Inflammatory macrophage (primary cell): ENCODE data around the gene SLC38A9.
"Not testable (repeated sequence)": the region's sequence is repeated elsewhere in the genome, so short reads cannot be mapped to it uniquely, and the experiment has no call there.

Experiments used
- DNase-seq, 2 donors: peaks; one replicate each; pipeline ENCODE4 v3.0.0-alpha.2; 2020 to 2022

SLC38A9 gene

DNA sequence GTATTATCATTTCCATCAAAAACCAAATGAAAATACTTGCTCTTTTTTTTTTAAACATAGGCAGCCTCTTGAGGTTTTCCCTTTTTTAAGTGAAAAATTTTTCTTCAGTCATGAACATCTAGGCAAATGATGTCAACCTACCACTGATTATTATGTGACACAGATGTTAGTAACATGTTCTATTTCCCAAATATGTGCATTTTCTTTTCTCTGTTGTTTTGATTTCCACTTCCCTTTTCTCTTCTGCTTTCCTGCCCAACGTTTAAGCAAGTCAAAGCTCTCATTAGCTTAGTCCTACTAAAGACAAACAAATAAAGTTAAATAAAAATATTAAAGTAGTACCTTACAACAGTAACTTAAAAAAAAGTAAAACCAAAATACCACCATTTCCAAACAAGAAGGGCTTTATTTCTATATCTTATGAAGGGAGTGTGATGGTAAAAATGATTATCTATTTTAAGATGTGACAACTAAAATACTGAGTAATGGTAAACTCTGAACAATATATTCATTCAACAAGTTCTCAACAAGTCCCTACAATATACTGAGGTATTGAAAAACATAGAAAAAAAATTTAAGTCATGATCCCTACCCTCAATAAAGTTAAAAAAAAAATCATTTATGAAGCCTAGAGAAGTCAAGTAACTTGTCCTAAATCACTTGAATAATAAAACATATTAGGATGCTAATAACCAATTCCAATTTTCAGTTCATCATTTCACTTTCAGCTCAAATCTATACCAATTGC is 9.4 kb downstream of the SLC38A9 start:
- DNase-seq: peak; percentile 10 to 43

DNA sequence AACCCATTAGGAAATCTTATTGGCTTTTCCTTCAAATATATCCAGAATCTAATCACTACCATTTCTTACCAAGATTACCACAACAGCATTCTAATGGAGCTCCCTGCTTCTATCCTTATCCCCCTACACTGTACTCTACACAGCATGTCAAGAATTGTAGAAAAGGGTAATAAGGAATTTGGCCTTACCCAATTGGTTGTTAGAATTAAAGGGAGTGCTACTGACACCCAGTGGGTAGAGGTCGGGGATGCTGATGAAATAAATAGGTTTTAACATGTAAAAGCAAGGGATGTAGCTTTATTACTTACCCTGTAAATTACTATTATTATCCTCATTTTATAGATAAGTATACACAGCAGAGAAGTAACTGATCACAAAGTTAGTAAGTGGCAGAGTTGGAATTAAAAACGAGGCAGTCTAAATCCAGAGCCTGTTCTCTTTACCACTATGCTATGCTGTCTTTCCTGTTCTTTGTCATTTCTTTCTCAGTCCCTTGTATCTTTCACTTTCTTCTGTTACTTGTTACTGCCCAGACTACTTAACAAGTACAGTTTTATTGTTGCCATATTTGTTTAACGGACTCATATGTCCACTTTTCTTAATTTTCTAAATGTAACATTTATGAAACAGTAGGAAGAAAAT is 10.5 kb downstream of the SLC38A9 start:
- DNase-seq: no peak

DNA sequence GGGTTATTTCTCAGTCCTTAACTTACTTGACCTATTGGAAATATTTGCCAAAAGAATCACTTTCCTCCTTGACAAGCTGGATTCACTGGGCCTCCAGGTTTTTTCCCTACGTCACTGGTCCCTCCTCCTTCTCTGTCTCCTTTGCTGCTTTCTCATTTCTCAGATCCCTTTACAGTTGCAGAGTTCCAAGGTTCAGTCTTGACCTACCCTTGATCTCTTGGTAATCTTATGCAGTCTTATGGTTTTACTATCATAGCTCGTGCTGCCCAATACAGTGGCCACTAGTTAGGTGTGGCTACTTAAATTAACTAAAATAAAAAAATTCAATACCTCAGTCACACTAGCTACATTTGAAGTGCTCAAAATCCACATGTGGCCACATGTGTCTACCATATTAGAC is 11.4 kb downstream of the SLC38A9 start:
- DNase-seq: no peak

DNA sequence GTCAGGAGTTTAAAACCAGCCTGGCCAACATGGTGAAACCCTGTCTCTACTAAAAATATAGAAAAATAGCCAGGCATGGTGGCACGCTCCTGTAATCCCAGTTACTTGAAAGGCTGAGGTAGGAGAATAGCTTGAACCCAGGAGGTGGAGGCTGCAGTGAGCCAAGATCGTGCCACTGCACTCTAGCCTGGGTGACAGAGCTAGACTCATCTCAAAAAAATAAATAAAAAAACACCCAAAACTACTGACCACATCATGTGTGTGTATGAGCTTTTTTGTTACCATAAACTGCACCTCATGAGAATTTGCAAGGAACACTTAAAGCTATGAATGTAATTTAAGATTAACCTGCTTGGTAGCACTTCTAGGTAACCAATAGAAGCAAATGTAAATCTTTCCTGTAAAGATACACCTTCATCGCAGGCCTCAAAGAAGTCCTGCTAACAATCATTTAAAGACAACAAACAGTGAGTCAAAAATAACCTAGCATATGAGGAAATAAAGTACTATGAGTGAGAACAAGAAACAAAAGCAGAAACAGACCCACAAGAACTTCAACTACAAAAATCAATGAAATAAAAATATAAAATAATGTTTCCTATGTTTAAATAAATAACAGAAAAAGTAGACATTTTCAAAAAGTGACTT is 13.0 kb downstream of the SLC38A9 start:
- no peak for DNase-seq

DNA sequence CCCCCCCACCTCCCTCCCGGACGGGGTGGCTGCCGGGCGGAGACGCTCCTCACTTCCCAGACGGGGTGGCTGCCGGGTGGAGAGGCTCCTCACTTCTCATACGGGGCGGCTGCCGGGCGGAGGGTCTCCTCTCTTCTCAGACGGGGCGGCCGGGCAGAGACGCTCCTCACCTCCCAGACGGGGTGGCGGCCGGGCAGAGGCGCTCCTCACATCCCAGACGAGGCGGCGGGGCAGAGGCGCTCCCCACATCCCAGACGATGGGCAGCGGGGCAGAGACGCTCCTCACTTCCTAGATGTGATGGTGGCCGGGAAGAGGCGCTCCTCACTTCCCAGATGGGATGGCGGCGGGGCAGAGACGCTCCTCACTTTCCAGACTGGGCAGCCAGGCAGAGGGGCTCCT is 15.4 kb downstream of the SLC38A9 start:
- DNase-seq: not testable (repeated sequence)

DNA sequence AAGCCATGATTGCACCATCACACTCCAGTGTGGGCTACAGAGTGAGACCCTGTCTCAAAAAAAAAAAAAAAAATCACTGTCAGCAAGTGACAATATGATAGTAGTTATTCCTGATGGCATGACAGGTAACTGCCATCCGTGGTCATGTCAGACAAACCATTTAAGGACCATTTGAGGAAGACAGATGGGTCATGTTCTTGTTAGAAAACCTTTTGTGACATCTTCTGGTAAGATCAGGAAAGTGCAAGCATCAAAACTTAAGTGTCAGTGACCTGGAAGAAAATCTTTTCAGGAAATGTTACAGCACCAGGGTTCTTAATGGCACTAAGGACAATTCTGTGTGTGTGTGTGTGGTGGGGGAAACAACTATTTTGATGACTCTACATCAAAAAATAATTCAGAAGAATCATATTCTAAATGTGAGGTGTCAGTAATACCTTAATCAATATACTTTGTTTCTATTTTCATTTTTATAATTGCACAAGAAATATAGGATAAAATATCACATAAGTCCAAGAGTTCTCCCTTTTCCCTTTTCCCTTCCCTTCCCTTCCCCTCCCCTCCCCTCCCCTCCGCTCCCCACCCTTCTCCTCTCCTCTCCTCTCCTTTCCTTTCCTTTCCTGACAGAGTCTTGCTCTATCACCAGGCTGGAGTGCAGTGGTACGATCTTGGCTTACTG is 17.8 kb downstream of the SLC38A9 start:
- peak; percentile 7 to 25 for DNase-seq

DNA sequence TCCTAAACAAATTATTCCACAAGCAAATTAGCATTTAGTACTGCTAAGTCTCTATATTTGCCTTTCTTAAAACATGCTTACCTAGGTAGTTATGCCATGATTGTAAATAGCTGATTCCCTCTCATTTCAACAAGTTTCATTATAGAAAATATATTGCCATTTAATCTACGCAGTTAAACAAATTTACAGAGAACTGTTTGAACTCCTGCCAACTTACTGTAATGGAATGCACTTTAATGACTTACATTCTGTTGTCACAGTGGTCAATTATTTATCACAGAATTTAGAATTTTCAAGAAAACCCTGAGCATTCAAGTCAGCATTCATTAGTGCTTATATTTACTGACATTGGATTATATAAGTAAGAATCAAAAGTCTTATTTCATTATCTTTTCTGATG is 19.6 kb downstream of the SLC38A9 start:
- no peak for DNase-seq

DNA sequence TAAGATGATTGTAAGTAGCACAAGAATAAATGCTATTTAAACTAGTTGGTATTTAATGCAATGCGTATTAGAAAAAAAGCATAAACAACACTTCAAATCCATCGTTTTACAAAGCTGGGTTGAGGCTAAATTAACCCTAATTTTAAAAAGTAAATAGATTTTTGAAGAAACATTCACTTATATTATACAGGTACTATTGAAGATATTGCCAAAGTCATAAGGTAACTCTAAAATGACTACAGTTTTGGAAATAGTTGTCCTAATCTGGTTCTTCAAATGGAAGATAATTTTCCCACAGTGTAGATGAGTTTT is 20.1 kb downstream of the SLC38A9 start:
- DNase-seq: no peak

DNA sequence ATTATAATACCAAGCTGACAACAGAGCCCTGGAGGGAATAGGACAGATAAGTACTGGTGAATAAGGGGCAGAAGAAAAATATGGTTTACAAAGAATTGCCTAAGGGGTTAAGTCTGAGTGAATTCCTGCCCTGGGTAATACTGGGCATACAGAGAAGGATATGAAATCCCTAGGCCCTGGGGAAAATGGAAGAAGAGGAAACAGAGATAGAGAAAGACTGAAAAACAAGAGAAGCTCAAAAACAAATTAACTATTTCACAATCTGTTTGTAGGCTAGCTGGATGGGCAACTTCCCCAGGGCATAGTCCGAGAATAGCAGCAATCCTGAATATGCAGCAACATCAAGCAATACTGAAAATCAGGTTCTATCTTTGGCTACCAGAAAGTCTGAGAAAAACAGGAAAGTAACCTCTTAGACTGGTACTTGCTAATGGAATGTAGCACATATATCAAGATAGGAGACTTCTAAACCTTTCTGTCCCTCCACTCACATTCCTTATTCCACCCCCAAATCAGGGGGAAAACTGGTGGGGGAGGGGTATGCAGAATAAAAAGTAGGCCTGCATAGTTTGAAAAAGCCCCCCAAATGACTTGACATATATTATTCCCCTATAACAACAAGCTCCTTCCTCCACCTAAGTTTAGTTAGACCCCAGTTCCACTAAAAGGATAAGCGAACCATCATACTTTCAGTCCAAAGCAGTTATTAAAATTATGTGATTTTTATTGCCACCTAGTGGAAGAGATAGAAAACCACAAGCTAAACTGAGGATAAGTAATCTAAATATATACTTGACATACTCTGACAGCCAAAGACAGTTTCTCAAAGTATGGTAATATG is 20.6 kb downstream of the SLC38A9 start:
- peak in 1 of 2 donors; percentile 53 for DNase-seq

DNA sequence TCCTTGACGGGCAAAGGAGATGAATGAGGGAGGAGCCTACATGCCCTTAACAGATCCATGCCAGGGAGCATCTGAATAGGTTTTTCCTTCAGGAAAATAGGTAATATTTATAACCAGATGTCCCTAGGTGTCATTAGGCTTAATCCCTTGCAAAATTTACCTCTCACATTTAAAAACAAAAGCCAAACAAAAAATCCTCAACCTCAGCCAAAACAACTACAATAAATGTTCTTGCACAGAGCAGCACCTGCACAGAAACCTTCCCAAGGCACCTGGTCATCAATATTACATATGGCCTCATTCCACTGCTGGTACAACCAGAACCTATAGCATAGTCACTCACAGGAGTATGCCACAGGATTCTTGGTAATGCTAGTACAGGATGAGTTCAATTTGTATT is 30.1 kb downstream of the SLC38A9 start:
- DNase-seq: no peak

DNA sequence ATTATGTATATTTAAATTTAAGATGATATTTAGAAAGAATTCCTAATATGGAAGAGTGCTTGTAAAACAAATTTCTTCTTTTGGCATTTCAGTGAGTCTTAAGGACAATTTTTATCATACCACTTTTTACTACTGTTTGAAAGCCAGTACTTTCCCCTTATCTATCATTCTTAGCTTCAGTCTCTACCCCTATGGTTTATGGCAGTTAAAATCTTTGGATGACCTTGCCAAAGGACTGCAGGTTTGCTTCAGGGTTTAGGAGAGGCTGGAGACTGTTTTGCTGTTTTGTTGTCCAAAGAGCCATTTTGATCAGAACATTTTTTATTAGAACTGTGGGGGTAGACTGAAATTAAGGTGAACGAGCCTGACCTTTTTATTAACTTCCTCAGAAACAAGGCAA is 30.8 kb downstream of the SLC38A9 start:
- no peak for DNase-seq

DNA sequence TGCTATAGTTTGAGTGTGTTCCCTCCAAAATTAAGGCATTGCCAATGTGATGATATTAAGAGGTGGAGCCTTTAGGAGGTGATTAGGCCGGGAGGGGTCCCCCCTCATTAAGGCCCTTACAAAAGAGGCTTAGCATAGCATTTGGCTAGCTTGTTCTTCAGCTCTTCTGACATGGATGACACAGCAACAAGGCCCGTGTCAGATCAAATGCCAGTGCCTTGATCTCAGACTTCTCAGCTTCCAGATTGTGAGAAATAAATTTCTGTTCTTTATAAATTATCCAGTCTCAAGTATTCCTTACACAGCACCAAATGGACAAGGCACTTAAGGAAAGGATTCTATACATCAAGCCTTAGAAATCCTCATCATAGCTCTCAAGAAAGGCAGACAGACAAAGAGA is 31.8 kb downstream of the SLC38A9 start:
- no peak for DNase-seq

DNA sequence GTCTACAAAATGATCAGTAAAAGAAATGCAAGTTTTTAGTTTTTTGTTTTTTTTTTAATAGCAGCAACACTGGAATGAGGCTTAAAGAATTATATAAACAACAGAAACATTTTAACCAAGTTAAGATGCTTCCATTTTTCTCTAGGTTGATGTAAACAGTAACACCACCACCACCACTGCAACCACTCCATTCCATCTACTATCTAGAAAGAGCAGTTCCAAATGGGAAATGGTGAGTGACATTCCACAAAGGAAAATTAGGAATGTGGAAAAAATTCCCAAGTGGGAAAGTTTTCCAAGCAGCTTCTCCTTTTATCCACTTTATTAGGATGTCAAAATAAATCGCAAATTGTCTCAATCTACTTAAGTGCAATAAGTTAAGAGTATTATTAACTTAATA is 32.6 kb downstream of the SLC38A9 start:
- no peak for DNase-seq

DNA sequence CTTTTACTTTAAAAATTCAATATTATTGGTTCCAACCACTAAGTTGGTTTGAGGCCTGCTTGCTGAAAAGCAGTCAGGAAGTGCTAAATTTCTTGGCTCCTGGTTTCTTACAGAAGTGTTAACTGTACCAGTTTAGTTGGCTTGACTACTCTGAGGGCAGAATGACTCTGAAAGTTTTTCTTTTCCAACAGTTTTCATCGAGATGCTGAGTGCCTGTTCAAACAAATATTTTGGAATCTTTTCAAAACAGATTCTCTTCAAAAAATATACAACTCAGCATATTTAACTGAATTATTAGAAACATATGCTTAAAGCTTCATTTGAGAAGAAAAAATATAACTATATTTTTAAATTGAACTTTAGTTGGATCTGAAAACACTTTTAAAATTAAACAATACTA is 37.0 kb downstream of the SLC38A9 start:
- no peak for DNase-seq

DNA sequence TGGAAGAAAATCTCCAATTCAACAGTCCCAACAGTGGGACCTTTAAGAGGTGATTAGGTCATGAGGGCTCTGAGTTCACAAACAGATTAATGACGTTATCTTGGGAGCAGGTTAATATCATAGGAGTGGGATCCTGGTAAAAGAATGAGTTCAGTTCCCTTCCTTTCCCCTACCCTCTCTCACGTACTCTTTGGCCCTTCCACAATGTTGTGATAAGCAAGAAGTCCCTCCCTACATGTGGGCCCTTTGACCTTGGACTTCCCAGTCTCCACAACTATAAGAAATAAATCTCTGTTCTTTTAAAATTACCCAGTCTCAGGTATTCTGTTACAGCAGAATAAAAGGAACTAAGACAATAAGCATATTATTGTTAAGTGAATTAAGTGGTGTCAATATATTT is 37.8 kb downstream of the SLC38A9 start:
- no peak for DNase-seq

DNA sequence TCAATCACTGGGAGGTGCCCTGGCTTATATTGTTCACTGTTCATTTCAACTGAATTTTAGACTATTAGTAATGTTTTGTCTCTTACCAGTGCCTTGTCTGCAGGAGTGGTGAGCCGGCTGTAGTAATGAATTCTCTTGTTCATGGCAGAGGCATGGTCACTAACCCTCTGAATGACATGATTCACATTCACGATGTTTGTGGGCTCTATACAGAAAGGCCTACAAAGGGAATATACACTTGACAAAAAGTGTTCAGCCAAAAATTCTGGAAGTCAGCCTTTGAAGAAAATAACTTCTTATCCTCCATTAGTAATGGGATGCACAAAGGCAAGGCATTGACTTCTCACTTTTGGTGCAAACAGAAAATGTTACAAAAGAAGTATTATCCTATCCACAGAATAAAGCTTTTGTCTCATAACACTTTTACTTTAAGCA is 39.6 kb downstream of the SLC38A9 start:
- no peak for DNase-seq

DNA sequence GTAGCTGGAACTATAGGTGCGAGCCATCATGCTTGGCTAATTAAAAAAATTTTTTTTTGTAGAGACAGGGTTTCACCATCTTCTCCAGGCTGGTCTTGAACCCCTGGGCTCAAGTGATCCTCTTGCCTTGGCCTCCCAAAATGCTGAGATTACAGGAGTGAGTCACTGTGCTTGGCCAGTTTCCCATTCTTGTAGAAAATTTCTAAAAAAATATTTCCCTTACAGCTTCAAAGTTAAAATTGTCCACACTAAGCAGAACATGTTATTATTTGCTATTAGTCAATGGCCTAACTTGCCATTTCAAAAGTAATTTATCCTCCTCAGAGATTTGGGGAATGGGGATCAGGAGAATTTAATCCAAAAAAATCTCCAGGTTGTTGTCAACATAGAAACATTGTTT is 40.1 kb downstream of the SLC38A9 start:
- no peak for DNase-seq

DNA sequence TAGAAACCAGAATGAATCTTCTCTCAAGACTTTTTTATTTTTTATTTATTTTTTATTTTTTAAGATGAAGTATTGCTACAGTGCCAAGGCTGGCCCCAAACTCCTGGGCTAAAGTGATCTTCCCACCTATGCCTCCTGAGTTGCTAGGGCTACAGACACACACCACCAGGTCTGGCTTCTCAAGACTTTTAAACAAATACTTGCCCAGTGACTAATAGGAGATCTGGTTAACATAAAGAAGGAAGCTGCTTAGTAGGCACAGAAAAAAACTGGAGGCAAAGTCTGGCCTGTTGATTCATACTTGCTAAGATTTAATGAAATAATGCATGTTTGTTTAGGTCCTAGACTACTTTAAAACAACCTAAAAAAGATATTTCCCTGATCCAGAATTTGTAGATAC is 43.8 kb downstream of the SLC38A9 start:
- DNase-seq: no peak

DNA sequence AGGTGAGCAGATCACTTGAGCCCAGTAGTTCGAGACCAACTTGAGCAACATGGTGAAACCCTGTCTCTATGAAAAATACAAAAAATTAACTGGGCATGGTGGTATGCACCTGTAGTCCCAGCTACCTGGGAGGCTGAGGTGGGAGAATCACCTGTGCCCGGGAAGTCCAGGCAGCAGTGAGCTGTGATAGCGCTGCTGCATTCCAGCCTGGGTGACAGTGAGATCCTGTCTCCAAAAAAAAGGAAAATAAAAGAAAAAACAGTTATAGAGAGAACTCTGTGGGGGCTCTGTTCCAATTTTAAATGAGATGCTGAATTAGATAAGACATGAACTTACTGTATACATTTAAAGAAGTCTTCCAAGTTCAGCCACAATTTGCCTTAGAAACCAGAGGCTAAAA is 44.2 kb downstream of the SLC38A9 start:
- no peak for DNase-seq

DNA sequence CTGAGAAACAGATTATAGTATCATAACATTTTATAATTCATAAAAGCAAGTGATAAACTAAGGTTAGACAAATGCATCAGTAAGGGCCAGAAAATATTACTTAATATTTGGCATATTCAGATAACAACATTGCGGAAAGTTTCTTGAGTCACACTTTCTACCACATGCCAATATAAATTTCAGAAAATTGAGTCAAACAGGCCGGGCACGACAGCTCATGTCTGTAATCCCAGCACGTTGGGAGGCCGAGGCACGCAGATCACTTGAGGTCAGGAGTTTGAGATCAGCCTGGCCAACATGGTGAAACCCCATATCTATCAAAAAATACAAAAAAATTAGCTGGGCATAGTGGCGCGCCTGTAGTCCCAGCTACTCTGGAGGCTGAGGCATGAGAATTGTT is 47.1 kb downstream of the SLC38A9 start:
- DNase-seq: no peak

DNA sequence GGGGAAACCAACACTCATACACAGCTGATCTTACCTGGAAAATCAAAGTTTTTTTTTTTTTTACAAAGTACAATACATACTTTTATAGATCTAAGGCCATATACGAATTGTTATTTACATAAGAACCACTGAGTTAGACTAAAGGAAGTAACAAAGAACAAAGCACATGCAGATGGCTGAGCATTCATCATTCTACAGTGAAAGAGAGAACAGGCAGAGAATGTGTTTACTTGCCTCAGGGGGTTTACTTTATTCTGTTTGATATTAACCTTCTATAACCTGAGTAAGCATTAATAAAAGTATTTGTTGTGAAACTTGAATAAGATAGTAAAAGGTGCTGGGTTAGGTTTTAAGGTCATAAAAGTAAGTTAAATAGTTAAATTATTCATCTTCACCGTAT is 54.7 kb downstream of the SLC38A9 start:
- no peak for DNase-seq

DNA sequence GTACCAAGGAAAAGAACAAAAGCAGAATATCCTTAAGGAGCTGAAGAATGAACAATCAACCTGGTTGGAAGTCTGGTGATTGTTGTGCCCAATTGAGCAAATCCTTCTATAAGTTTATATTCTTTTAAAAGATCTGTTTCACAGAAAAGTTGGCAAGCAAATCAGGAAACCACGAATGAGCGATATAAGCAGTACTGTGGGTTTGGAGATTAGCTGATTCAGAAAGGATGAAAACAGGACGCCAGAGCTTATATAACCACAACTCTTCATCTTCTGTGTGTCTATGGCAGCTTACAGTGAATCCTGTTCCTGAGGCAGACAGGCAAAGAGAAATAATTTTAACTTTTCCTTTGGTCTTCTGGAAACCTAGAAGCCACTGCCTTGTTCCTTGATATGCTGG is 61.7 kb downstream of the SLC38A9 start:
- DNase-seq: no peak

DNA sequence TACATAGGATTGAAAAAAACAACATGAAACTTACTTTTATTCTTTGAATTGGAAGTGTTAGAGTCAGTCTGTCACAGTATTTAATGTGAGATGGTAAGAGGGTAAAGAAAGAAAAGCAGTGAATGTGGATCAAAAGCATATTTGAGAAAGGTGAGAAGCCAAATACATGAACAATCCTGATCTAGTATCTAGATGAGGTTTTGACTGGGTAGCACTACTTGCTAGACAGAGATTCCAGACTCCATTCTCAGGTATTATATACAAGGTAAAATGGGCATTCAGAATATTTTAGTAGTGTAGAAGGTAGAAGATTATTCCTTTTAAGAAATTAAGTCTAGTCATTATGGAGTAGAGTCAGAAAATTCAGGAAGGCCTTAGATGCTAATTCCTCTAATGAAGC is 62.2 kb downstream of the SLC38A9 start:
- no peak for DNase-seq
